SHP77 (cell line): ENCODE measurements around the gene AKR1C4.
"Not testable (repeated sequence)": the region's sequence is repeated elsewhere in the genome, so short reads cannot be mapped to it uniquely, and the experiment has no call there.

Experiments
- DNase-seq, 2 experiments: peaks; one replicate each; lab custom pipeline; 2025; lab: John Stamatoyannopoulos, UW

AKR1C4 gene

DNA sequence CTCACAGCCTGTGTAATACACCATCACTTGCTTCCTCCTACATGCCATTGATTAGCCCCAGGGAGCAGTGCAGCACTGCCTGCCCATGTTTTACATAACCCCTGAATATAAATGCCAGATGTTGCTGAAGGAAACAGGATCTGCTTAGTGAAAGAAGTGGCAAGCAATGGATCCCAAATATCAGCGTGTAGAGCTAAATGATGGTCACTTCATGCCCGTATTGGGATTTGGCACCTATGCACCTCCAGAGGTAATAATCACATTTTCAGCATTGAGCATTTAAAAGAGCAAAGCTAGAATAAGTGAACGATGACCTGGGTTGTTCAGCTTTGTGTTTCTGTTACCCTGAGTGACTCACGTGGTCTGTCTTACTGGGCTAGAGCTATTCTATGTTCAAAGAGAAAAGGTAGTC lies at the start of gene AKR1C4:
AKR1C4 (plus strand) TSS at position 136 of the 412 bp plus-strand sequence; CDS start at position 167, 31 bp downstream.
- no peak for DNase-seq

DNA sequence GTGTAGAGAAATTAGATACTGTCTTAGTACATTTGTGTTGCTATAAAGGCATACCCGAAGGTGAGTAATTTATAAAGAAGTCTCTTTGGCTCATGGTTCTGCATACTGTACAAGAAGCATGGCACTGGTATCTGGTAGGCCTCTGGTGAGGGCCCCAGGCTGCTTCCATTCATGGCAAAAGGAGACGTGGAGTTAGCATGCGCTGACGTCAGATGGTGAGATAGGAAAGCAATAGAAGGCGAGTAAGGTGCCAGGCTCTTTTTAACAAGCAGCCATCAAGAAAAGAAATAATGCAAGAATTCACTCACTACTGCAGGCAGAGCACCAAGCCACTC lies 49.8 kb upstream of the AKR1C4 start:
- DNase-seq, result no peak

DNA sequence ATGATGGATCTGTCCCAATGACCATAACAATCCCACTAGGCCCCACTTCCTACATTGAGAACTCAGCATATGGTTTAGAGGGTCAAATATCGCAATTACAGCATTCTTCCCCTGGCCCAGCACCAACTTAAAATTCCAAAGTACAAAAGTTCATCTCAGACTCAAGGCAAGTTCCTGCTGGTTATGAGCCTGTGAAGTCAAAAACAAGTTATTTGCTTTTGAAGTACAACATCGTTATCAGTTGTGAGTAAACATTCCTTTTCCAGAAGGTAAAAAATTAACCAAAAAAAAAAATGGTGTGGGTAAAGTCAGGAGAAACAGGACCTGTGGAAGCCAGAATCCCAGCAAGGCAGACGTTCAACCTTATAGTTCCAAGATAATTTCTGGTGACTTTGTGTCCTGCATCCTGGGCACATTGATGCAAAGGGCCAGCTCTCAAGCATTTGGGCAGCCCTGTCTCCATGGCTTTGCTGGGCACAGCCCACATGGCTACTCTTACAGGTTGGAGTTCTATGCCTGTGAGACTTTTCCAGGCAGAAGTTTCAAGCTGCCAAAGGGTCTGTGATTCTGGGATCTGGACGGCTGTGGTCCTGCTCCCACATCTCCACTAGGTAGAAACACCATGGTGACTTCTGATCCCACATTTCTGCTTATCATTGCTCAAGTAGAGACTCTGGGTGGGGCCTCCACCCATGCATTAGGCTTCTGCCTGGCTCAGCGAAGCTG lies 49.2 kb upstream of the AKR1C4 start:
- no peak for DNase-seq

DNA sequence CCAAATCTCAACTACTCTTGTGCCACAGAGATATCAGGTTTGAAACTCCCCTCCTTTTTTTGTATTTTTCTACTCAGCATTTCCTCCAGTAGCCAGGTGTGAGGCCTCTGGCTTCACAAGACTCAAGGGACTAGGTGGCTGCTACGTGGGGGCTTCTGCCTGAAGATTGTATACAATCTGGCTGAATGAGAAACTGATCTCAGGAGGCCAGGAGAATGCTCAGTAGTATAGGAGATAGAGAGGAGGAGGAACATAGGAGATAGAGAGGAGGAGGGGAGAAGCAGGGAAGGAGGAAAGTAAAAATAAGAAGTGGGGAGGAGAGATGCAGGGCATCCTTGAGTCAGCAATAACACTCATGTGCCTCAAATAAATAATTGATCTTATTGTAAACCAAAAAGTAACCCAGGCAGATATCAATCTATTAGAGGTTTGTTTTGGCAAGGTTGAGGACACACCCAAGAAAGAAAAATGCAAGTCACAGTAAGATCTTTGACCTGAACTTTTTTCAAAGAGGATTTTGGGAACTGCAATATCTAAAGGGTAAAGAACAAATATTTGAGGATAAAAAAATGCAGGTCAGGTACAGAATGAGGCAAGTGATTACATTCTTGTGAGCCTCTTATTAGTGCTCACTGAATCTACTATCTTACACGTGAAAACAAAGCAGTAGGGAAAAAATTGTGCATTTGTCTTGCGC lies 48.5 kb upstream of the AKR1C4 start:
- no peak for DNase-seq

DNA sequence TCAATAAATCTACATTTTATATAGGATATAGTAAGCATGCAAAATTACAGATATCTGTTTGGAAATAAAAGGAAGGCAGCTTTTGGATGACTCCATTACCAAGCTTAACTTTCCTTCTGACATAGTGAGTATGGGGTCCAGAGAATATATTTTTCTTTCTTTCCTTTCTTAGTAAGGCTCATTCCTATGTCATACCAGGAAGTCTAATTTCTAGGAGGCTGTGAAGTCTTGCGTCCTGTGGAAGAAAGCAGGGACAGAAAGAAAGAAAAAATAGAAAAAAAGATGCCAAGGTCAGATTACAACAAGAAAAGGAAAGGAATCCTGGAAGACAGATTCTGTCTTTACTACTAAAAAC lies 48.0 kb upstream of the AKR1C4 start:
- no peak for DNase-seq

DNA sequence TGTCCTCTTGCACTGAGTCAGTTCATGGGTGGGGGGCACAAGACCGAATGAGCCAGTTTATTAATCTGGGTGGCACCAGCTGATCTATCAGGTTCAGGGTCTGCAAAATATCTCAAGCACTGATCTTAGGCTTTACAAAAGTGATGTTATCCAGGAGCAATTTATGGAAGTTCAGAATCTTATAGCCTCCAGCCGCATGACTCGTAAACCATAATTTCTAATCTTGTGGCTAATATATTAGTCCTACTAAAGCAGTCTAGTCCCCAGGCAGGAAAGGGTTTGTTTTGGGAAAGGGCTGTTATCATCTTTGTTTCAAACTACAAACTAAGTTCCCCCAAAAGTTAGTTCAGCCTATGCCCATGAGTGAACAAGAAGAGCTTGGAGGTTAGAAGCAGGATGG lies 45.6 kb upstream of the AKR1C4 start:
- no peak for DNase-seq

DNA sequence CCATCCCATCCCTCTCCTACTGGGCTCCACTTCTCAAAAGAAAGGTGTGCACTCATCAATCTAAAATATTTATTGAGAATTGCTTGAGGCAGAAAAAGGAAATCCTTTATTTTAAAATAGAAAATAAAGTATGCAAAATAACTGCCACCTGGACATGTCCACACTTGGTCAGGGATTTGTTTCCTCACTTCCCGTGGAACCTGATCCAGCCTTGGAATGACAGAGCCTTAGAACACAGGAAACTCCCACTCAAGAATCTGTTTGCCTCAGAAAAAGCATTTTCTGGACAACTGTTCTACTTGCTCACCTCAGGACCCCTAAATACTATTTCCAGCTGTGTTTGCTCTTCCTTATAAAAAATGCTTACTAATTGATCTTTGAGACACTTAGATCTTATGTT lies 40.7 kb upstream of the AKR1C4 start:
- no peak for DNase-seq

DNA sequence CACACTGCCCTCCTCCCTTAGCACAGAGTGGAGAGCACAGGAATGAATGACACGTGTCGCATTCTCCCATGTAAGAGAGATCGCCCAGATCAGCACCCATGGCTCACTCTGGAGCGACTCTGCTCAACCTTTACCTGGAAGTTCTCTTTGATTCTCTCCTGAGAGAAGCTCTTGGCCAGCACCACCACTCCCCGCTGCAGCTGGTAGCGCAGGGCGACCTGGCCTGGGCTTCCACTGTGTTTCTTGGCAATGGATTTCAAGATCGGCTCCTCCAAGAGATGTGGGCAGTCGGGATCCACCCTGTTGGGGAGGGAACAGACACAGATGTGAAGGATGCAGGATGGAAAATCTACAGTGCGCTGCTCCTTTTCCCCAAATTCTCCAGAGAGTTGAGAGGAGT lies 39.1 kb upstream of the AKR1C4 start:
- DNase-seq, result no peak

DNA sequence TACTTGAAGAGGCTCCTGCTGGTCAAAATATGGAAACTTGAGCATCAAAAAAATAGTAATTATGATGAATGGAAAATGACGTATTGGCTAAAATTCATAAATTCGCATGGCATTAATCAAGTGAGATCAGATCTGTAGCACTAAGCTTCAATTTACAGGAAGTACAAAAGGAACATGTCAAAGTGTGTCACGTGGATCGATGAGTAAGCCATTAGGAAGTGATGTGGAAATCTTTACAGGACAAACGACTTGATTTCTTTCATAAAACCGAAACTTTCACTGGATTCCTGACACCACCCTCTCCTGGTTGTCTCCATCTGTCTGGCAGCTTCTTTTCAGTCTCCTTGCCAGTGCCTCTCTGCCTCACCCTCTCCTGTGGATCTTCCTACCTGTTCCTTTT lies 37.5 kb upstream of the AKR1C4 start:
- DNase-seq, result no peak

DNA sequence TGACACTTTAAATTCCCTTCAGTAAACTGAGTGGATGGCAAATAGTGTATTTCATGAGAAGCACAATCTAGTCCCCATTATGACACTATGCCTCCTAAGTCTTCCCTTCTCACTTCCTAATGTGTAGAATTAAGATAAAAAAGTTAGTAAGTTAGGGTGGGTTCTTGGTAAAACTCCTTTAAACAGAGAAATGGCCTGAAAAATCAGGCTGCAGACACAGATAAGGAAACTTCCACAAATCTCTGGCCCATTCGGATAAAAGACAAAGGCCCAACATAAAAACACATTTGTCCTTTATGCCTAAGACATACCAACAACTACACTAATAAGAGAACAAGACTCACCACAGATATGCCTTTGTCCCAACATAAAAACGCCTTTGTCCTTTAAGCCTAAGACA lies 33.1 kb upstream of the AKR1C4 start:
- DNase-seq, result no peak

DNA sequence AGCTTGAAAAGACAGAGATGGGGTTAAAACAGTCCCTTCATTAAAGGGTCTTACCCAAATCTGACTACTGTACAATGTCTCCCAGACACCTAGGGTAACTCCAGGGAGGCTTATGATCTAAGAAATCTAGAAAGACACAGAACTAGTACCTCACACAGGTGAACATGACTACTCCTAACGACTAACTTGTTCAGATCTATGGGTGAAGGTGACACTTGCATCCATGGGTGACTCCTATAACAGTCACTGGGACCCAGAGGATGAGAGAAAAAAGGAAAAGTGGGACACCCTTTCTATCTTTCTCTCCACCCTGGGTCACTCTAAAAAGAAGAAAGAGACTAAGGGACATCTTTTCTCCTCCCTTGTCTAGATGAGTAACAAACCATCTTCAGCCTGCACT lies 30.9 kb upstream of the AKR1C4 start:
- no peak for DNase-seq

DNA sequence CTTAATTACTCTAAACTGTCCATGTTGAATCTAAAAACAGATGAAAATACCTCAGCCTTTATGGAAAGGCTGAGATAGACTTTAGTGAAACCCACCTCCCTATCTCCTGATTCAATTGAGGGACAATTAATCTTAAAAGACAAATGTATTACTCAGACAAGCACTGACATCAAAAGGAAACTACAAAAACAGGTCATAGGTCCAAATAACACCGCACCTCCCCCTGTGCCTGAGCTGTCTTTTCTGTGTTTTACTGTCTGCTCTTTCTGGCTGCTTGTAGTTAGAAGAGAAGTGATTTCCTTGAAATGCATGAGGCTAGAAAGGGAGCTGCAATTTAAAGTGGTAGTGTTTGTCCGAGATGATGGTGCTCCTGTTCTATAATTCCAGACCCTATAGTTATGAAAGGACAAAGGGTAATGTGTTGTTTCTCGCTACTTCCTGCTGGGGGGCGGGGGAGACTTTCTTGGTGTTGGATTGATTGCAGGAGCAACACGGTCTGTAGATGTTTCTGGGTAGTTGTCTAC lies 27.7 kb upstream of the AKR1C4 start:
- no peak for DNase-seq

DNA sequence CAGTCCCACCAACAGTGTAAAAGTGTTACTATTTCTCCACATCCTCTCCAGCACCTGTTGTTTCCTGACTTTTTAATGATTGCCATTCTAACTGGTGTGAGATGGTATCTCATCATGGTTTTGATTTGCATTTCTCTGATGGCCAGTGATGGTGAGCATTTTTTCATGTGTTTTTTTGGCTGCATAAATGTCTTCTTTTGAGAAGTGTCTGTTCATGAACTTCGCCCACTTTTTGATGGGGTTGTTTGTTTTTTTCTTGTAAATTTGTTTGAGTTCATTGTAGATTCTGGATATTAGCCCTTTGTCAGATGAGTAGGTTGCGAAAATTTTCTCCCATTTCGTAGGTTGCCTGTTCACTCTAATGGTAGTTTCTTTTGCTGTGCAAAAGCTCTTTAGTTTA lies 21.1 kb upstream of the AKR1C4 start:
- DNase-seq, result not testable (repeated sequence)

DNA sequence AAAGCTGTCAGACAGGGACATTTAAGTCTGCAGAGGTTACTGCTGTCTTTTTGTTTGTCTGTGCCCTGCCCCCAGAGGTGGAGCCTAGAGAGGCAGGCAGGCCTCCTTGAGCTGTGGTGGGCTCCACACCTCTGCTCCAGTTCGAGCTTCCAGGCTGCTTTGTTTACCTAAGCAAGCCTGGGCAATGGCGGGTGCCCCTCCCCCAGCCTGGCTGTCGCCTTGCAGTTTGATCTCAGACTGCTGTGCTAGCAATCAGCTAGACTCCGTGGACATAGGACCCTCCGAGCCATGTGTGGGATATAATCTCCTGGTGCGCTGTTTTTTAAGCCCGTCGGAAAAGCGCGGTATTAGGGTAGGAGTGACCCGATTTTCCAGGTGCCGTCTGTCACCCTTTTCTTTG lies 16.1 kb upstream of the AKR1C4 start:
- DNase-seq, result not testable (repeated sequence)

DNA sequence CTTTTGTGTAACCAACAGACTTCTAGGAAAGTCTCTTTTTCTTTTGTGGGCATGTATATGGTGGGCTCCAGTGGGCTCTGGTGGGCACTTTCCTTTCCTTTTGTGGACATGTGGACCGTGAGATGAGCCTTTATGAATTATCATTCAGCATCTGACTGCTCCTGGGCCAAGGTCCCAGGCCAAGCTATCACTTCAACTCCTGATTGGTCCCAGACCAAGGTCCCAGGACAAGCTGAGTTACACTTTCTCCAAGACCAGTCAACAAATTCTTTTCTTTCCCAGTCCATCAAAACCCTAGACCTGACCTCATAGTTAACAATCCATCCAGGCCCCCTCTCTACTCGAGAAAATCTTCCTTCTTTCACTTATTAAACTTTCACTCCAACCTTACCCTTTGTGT lies 12.7 kb upstream of the AKR1C4 start:
- no peak for DNase-seq

DNA sequence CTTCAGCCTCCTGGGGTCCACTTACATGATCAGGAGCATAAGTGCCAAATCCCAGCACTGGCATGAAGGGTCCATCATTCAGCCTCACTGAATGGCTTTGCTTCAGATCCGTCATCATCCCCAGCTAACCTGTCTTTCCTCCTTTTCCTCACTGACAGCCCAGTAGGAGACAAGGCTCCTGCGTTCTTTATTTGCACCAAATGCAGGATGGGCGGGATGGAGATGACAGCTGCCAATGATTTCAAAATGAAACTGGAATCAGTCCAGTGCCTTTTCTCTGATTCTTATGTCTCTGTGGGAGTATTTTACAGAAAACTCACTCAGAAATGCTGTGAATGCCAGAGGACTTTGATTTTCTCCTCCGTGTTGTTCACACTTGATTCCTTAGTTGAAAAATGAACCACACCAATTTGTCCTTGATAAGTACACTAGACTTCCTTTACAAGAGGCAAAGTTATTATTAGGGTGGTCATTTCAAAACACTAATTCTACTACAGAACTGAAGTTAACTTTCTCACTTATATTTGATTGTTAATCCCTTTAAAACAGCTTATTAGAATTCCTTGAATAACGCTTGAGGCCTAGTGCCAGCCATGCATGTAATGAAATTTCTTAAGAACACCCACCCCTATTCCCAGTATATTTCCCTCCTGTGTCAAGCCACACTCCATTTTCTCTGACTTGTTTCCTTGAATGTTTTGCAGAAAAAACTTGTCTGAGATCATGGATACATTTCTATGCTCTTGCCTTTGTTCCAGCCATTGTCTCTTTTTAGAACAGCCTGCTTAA lies 11.5 kb upstream of the AKR1C4 start, which contains the start of gene AKR1C8:
AKR1C8 (minus strand) TSS at position 164 of the 789 bp plus-strand sequence; CDS start at position 118, 46 bp downstream.
- DNase-seq, result no peak

DNA sequence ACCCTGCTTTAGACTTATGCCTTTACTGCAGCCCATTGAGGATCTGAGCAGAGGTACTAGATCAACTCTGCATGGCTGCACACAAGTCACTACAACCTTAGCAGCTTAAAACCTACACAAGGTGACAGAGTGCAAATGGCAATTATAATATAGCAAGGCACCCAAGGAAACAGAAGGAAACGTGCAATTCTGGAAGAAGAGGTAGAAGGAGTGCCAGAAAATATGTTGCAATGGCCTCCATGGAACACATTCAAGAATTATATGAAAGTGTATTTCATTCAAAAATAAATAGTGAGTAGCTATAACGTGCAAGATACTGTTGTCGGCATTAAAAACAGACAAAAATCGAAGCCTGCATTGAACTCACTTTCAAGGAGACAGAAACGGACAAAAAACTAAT lies 8.8 kb upstream of the AKR1C4 start:
- no peak for DNase-seq

DNA sequence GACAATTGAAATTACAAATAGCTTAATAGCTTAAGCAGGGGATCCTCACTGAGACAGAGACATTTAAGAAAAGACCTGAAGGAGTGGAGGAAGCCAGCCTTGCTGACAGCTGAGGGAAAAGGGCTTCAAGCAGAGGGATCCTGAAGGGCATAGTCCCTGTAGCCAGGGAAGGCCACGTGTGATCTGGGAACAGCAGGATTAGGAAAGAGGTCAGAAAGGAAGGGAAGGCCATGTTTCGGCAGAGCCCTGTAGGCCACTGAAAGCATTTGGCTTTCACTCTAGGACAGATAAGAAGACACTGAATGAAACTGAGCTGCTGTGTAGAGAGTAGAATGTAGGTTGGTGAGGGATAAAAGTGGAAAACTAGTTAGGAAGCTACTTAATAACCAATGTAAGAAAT lies 8.3 kb upstream of the AKR1C4 start:
- DNase-seq, result no peak

DNA sequence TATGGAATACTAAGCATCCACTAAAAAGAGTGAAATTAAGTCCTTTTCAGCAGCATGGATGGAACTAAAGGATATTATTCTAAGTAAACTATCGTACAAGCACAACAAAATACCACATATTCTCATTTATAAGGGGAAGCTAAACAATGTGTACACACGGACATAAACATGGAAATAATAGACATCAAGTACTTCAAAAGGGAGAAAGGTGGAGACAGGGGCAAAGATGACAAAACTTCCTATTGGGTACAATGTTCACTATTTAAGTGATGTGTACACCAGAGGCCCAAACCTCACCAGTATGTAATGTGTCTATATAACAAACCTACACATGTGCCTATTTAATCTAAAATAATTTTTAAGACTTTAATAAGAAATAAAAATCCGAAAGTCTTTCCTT lies 2.2 kb upstream of the AKR1C4 start:
- no peak for DNase-seq

DNA sequence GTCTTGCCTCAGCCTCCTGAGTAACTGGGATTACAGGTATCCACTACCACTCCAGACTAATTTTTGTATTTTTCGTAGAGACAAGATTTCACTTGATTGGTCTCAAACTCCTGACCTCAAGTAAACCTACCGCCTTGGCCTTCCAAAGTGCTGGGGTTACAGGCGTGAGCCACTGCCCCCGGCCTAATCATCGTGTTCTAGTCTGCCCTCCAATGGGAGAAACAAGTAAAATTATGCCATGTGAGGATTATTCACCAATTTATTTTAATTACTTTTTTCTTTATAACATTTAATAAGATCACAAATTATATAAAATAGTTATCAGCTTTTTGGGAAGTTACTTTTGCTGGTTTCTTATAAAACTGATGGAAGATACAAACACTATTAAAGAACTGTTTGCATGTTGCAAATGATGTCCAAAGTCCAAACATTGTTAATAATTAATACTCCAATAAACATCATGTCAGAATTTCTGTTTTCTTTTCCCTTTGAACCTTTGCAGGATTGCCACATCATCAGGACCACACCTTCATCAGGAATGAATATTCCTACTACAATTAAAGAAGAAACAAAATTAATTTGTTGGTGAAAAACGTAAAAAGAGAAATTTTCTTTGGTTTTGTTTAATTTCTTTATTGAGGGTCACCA lies 786 bp upstream of the AKR1C4 start:
- no peak for DNase-seq

DNA sequence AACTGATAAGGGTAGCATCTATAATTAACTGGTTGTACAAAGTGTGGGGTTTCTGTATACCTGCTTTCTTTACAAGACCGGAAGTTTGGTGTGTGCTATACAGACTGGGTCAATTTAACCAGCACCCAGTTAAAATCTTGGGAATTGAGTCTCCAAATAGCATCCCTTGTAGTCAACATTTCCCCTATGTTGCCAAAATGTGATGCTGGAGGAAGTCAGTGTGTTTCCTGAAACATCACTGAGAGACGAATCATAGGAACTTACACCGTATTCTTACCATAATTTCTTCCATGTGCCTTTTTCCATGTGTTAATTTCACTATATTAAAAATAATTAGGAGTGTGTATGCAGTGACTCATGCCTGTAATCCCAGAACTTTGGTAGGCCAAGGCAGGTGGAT lies 1.7 kb downstream of the AKR1C4 start:
- no peak for DNase-seq

DNA sequence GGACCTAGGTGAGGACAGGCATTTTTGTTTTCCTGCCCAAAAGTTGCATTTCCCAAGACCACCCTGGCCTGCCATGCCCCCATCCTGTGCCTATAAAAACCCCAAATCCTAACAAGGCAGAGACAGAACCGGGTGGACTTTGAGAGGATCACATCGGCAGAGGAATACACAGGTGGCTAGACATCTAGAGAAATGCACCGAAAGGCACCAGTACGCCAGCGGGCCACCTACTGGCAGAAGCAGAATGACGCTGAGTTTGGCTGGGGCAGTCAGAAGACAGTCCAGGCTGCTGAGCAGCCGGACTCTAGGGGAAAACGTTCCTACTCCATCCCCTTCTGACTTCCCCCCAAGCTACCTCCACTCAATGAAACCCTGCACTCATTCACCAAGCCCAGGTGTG lies 2.8 kb downstream of the AKR1C4 start:
- no peak for DNase-seq
